DMS53 (cell line): ENCODE results near the gene ADAMTS19.
A peak's percentile ranks its signal among the peaks of the same experiment; 100 is the strongest.

Source experiments
- DNase-seq: peaks from one replicate; lab custom pipeline; 2025; lab: John Stamatoyannopoulos, UW

The ADAMTS19 gene

DNA sequence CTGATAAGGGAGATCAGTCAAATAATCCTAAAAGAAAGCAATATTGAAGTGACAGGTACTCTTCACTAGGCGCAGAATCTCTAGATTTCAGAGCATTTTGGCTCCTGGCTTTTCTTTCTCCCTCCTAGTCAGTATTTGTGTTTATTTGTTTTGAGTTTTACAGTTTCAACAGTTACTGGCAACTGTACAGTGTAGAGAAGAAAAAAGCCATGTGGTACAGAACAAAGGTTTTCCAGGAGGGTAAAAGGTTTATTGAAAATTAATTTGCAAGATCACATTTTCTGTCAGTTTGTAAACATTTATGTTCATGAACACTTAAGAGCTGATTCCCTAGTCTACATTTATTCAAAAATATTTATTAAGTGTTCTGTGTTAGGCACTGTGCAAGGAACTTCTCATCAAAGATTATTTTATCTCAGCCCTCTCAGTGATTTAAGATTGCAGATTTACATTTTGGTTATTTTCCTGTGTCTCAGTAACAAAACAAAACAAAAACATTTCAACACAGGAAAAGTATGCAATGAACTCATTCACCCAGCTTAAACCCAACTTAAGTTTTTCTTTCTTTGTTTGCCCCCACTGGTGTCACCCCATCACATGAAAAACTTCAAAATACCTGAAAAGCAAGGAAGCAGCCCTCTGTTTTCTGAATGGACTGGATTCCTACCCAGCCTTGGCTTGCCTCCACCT is 300.7 kb downstream of the ADAMTS19 start:
- no peak for DNase-seq

GRCh38 chr5:129763651-129764050 is 303.6 kb downstream of the ADAMTS19 start:
- no peak for DNase-seq

- DNase-seq: peak; percentile 5
These were observed 306.7 kb downstream of the ADAMTS19 start for GRCh38 chr5:129766798-129767197.

- peak; percentile 94 for DNase-seq
These were observed 307.9 kb downstream of the ADAMTS19 start for GRCh38 chr5:129767927-129768380.

DNA sequence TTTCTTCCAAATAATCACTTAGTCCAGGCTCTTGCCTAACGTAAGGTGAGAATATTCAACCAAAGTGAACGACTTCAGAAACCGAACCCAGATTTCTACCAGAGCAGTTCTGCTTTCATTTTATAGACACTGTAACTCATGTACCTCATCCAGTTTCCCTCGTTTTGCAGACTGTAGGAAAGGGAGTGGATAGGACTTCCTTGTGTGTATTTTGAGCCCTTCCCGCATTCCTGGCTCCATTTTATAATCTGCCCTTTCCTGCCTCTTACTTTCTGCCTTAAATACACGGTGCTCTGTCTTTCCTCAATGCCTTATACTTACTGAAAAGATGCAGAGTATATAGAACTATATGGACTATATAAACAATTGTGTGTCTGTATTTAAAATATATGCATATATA is 308.6 kb downstream of the ADAMTS19 start:
- peak; percentile 11 for DNase-seq

- no peak for DNase-seq
These were observed 310.1 kb downstream of the ADAMTS19 start for GRCh38 chr5:129770024-129770820.

- peak; percentile 82 for DNase-seq
These were observed 311.1 kb downstream of the ADAMTS19 start for GRCh38 chr5:129771058-129771838.

DNA sequence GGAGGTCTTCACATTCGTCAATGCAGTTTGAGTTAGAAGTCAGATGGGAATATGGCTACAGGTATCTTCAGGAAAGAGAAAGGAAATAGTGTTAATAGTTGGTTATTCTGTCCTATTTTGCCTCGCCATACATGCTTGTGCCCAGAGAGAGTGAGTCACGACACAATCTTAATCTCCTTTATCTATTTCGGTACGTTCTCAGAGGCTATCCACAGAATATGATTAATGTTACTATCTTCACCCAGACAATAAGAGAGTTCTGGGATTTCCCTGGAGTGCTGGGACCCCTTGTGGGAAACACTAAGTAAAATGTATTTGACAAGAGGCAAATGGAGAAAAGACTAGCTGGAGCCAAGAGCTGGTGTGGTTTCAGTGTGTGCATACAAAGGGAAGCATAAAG is 313.3 kb downstream of the ADAMTS19 start:
- DNase-seq: no peak

GRCh38 chr5:129781594-129781993 is 321.5 kb downstream of the ADAMTS19 start:
- DNase-seq: no peak
